ENCODE measurements around the gene BRINP2. TPM values are rescaled to one million over a fixed set of nuclear protein-coding genes. Genes with fewer than 3 reads are reported as not detected.

Gene BRINP2
- total RNA-seq, 2 donors from 2014 or later: not detected

- H3K4me1 ChIP-seq (ENCODE audit: control insufficient read depth, insufficient read depth, low read length): no peaks in the 10 kb centered on the region
- no peak overlapping the region for H3K4me3 ChIP-seq (ENCODE audit: low read length)
- H3K36me3 ChIP-seq (ENCODE audit: control insufficient read depth, insufficient read depth, low read length): no peaks in the 10 kb centered on the region
- no peak overlapping the region for H3K27ac Mint-ChIP-seq
- peaks cover 10% of the 10 kb centered on the region for H3K27me3 Mint-ChIP-seq (ENCODE audit: insufficient read depth)
- H3K9me3 ChIP-seq (ENCODE audit: control insufficient read depth, low read length): no peaks in the 10 kb centered on the region
- no peak overlapping the region for H3K27ac ChIP-seq (ENCODE audit: low read depth, low read length)
- H3K9me3 Mint-ChIP-seq: no peaks in the 10 kb centered on the region
- peaks cover 3% of the 10 kb centered on the region for H3K27me3 ChIP-seq (ENCODE audit: control insufficient read depth, insufficient read depth, low read length, poor library complexity, severe bottlenecking)
- no peak overlapping the region for H3K9ac ChIP-seq (ENCODE audit: extremely low read depth, low read length, poor library complexity, severe bottlenecking)
- H3K4me3 Mint-ChIP-seq: no peak overlapping the region
- TF ChIP-seq, protein P1, sequence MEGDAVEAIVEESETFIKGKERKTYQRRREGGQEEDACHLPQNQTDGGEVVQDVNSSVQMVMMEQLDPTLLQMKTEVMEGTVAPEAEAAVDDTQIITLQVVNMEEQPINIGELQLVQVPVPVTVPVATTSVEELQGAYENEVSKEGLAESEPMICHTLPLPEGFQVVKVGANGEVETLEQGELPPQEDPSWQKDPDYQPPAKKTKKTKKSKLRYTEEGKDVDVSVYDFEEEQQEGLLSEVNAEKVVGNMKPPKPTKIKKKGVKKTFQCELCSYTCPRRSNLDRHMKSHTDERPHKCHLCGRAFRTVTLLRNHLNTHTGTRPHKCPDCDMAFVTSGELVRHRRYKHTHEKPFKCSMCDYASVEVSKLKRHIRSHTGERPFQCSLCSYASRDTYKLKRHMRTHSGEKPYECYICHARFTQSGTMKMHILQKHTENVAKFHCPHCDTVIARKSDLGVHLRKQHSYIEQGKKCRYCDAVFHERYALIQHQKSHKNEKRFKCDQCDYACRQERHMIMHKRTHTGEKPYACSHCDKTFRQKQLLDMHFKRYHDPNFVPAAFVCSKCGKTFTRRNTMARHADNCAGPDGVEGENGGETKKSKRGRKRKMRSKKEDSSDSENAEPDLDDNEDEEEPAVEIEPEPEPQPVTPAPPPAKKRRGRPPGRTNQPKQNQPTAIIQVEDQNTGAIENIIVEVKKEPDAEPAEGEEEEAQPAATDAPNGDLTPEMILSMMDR (conservative IDR thresholded peaks at IDR 0.05): no peak
- no peaks in the 10 kb centered on the region for H3K36me3 Mint-ChIP-seq (ENCODE audit: low read depth)
- peaks cover 14% of the 10 kb centered on the region for H3K4me1 Mint-ChIP-seq
- DNase-seq: no peak
- WGBS, 2 experiments (ENCODE audit: insufficient coverage in 1 of 2, insufficient read length in 1 of 2): 82 to 93% methylated on average over 1 to 2 of the region's 4 CpGs
Observed at GRCh38 chr1:177246710-177247580, 76.2 kb downstream of the BRINP2 start.

DNA sequence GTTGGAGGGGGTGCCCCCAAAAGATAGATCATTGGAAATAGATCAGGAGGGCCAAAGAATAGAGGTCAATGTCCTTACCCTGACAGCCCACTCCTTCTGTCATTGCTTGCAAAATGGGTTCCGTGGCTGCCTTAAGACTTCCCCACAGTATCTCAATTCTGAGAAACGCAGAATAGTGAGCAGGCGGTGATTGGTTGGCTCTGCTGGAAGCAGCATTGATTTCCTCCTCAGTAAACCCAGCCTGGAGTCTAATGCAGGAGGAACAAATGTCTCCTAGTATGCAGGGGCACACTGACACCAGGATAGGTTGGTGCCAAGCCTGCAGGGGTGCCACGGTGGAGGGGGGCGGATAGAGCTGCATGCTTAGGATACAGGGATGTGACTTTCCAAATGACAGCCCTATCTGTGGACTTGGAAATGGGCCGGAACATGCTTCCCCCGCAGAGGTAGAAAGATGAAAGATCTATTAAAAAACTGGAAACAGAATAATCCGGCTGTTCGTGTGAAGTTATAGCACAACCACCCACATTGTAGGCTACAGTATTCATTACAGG is 76.9 kb downstream of the BRINP2 start:
- no peaks in the 10 kb centered on the region for H3K36me3 Mint-ChIP-seq (ENCODE audit: low read depth)
- TF ChIP-seq, protein P1 (conservative IDR thresholded peaks at IDR 0.05): no peak
- H3K4me1 ChIP-seq (ENCODE audit: control insufficient read depth, insufficient read depth, low read length): no peaks in the 10 kb centered on the region
- peaks cover 10% of the 10 kb centered on the region for H3K27me3 Mint-ChIP-seq (ENCODE audit: insufficient read depth)
- H3K9me3 ChIP-seq (ENCODE audit: control insufficient read depth, low read length): no peaks in the 10 kb centered on the region
- no peak overlapping the region for H3K9ac ChIP-seq (ENCODE audit: extremely low read depth, low read length, poor library complexity, severe bottlenecking)
- no peaks in the 10 kb centered on the region for H3K9me3 Mint-ChIP-seq
- no peaks in the 10 kb centered on the region for H3K36me3 ChIP-seq (ENCODE audit: control insufficient read depth, insufficient read depth, low read length)
- H3K4me3 ChIP-seq (ENCODE audit: low read length): no peak overlapping the region
- peaks cover 14% of the 10 kb centered on the region for H3K4me1 Mint-ChIP-seq
- H3K4me3 Mint-ChIP-seq: no peak overlapping the region
- DNase-seq: no peak
- peaks cover 3% of the 10 kb centered on the region for H3K27me3 ChIP-seq (ENCODE audit: control insufficient read depth, insufficient read depth, low read length, poor library complexity, severe bottlenecking)
- H3K27ac ChIP-seq (ENCODE audit: low read depth, low read length): no peak overlapping the region
- no peak overlapping the region for H3K27ac Mint-ChIP-seq
- WGBS, 2 experiments (ENCODE audit: insufficient coverage in 1 of 2, insufficient read length in 1 of 2): 94 to 97% methylated on average over 9 of the region's 9 CpGs

DNA sequence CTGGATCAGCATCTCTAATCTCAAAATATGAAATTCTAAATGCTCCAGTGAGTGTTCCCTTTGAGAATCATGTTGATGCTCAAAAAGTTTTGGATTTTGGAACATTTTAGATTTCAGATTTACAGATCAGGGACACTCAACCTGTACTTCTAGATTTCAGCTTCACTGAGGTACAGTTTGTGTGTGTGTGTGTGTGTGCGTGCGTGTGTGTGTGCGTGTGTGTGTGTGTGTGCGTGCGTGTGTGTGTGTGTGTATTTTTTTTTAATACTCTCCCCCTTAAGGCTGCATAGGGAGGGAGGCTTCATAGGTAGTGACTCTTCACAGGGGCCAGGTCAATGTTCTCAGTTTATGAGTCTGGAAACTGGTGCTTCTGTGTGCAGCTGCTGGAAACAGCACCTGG is 77.5 kb downstream of the BRINP2 start:
- Mint-ChIP-seq H3K4me3 (no peak overlapping the region), H3K4me1 (peaks cover 14% of the 10 kb centered on the region), H3K27ac (no peak overlapping the region), H3K36me3 (ENCODE audit: low read depth) (no peaks in the 10 kb centered on the region), H3K9me3 (no peaks in the 10 kb centered on the region), H3K27me3 (ENCODE audit: insufficient read depth) (peaks cover 13% of the 10 kb centered on the region)
- no peak overlapping the region for H3K27ac ChIP-seq (ENCODE audit: low read depth, low read length)
- H3K27me3 ChIP-seq (ENCODE audit: control insufficient read depth, insufficient read depth, low read length, poor library complexity, severe bottlenecking): peaks cover 3% of the 10 kb centered on the region
- TF ChIP-seq, protein P1 (conservative IDR thresholded peaks at IDR 0.05): no peak
- no peak for DNase-seq
- H3K4me1 ChIP-seq (ENCODE audit: control insufficient read depth, insufficient read depth, low read length): no peaks in the 10 kb centered on the region
- H3K9me3 ChIP-seq (ENCODE audit: control insufficient read depth, low read length): no peaks in the 10 kb centered on the region
- H3K36me3 ChIP-seq (ENCODE audit: control insufficient read depth, insufficient read depth, low read length): no peaks in the 10 kb centered on the region
- WGBS, 2 experiments (ENCODE audit: insufficient coverage in 1 of 2, insufficient read length in 1 of 2): 36% methylated on average over 3 of the region's 5 CpGs; no CpG with 5 or more reads in 1 of the 2 experiments
- H3K9ac ChIP-seq (ENCODE audit: extremely low read depth, low read length, poor library complexity, severe bottlenecking): no peak overlapping the region
- no peak overlapping the region for H3K4me3 ChIP-seq (ENCODE audit: low read length)
